GM19328 (cell line): ENCODE measurements around the gene CATSPERD.
A peak's percentile ranks its signal among the peaks of the same experiment; 100 is the strongest.

Source experiments
- ATAC-seq: cut with Tn5 transposase; IDR thresholded peaks from one replicate; pipeline ENCODE4 v1.9.1; 2021; ENCODE audit warnings: mild to moderate bottlenecking, moderate library complexity; ENCODE audit not compliant: unreplicated experiment

CATSPERD gene

GRCh38 chr19:5784581-5785147 lies 64.2 kb downstream of the CATSPERD start, which contains the start of gene PRR22:
Gene PRR22 (minus strand): TSS chr19:5784746. CDS start chr19:5784660, 86 bp downstream.
- no peak for ATAC-seq

GRCh38 chr19:5785423-5785822 lies 65.0 kb downstream of the CATSPERD start:
- ATAC-seq, result no peak

GRCh38 chr19:5786593-5787408 lies 66.4 kb downstream of the CATSPERD start:
- no peak for ATAC-seq

- no peak for ATAC-seq
Measured at GRCh38 chr19:5787409-5788182, 67.2 kb downstream of the CATSPERD start.

- no peak for ATAC-seq
Measured at GRCh38 chr19:5788422-5788821, 68.0 kb downstream of the CATSPERD start.

GRCh38 chr19:5789351-5789761 lies 68.9 kb downstream of the CATSPERD start:
- no peak for ATAC-seq

- no peak for ATAC-seq
Measured at GRCh38 chr19:5789886-5790558, 69.6 kb downstream of the CATSPERD start.

GRCh38 chr19:5790559-5791520 lies 70.4 kb downstream of the CATSPERD start, which contains the start of gene DUS3L:
Gene DUS3L (minus strand): TSS chr19:5791163. CDS start chr19:5791141, 22 bp downstream.
- ATAC-seq, result peak; percentile 84

GRCh38 chr19:5792224-5792623 lies 71.8 kb downstream of the CATSPERD start:
- ATAC-seq, result no peak

GRCh38 chr19:5793188-5793587 lies 72.8 kb downstream of the CATSPERD start:
- no peak for ATAC-seq

GRCh38 chr19:5795382-5795919 lies 75.0 kb downstream of the CATSPERD start:
- no peak for ATAC-seq

GRCh38 chr19:5798244-5798643 lies 77.8 kb downstream of the CATSPERD start:
- ATAC-seq, result no peak

- no peak for ATAC-seq
Measured at GRCh38 chr19:5799247-5800241, 79.1 kb downstream of the CATSPERD start.

- no peak for ATAC-seq
Measured at GRCh38 chr19:5800361-5801270, 80.2 kb downstream of the CATSPERD start.

GRCh38 chr19:5801796-5802619 lies 81.6 kb downstream of the CATSPERD start:
- ATAC-seq, result no peak

- ATAC-seq, result no peak
Measured at GRCh38 chr19:5803441-5803751, 83.0 kb downstream of the CATSPERD start.
